GM23338 (cell line): Measurements from ENCODE around the gene PPP5C. TPM values are rescaled to one million over a fixed set of nuclear protein-coding genes. Genes with fewer than 3 reads are reported as not detected.
A peak's percentile ranks its signal among the peaks of the same experiment; 100 is the strongest.

Experiments
- ATAC-seq: fragments of 200-7000 bp; cut with Tn5 transposase; 3 replicates; pipeline ENCODE4 v1.9.1; 2020
- DNase-seq: peaks from one replicate; pipeline ENCODE4 v3.0.0-alpha.2; 2015; ENCODE audit warnings: low spot score
- H2AFZ ChIP-seq: fragments of 200-600 bp; sonication (generic); 2 replicates; pipeline ENCODE4 v1.8.0; 2016; ENCODE audit warnings: antibody characterized with exemption, mild to moderate bottlenecking, moderate library complexity
- H3F3A ChIP-seq: fragments of 200-600 bp; sonication (generic); replicated peaks from 2 replicates; pipeline ENCODE4 v1.8.0; 2017; ENCODE audit warnings: antibody characterized with exemption, mixed run types, low read depth
- H3K27ac ChIP-seq: fragments of 200-600 bp; sonication (generic); 2 replicates; pipeline ENCODE4 v1.6.1; 2016; ENCODE audit warnings: low read depth
- H3K27me3 ChIP-seq: fragments of 200-600 bp; sonication (generic); 2 replicates; pipeline ENCODE4 v1.8.0; 2016; ENCODE audit warnings: mild to moderate bottlenecking, mixed run types, moderate library complexity; ENCODE audit not compliant: insufficient read depth
- H3K36me3 ChIP-seq: fragments of 200-600 bp; sonication (generic); 2 replicates; pipeline ENCODE4 v1.8.0; 2016; ENCODE audit warnings: mild to moderate bottlenecking; ENCODE audit not compliant: insufficient read depth
- H3K4me1 ChIP-seq: fragments of 200-600 bp; sonication (generic); 2 replicates; pipeline ENCODE4 v1.8.0; 2016; ENCODE audit warnings: mild to moderate bottlenecking, moderate library complexity; ENCODE audit not compliant: insufficient read depth
- H3K4me2 ChIP-seq: fragments of 200-600 bp; sonication (generic); 2 replicates; pipeline ENCODE4 v1.7.1; 2017; ENCODE audit warnings: mixed run types
- H3K4me3 ChIP-seq: fragments of 200-600 bp; sonication (generic); 2 replicates; pipeline ENCODE4 v1.6.1; 2016; ENCODE audit warnings: mixed run types
- H3K79me2 ChIP-seq: fragments of 200-600 bp; sonication (generic); replicated peaks from 2 replicates; pipeline ENCODE4 v1.8.0; 2017; ENCODE audit warnings: mild to moderate bottlenecking; ENCODE audit not compliant: insufficient read depth
- H3K9me2 ChIP-seq: fragments of 200-600 bp; sonication (generic); 2 replicates; pipeline ENCODE4 v1.8.0; 2017; ENCODE audit not compliant: insufficient read depth
- H4K20me1 ChIP-seq: fragments of 200-600 bp; sonication (generic); replicated peaks from 2 replicates; pipeline ENCODE4 v1.8.0; 2017; ENCODE audit warnings: mild to moderate bottlenecking; ENCODE audit not compliant: insufficient read depth
- H3K27ac Mint-ChIP-seq: 2 replicates; pipeline ENCODE4 v1.8.0; 2020; ENCODE audit warnings: inconsistent platforms, mild to moderate bottlenecking, moderate library complexity, mixed read lengths
- H3K27me3 Mint-ChIP-seq: 3 replicates; pipeline ENCODE4 v1.8.0; 2022; ENCODE audit warnings: low read depth, mild to moderate bottlenecking, moderate library complexity, mixed read lengths, inconsistent platforms; ENCODE audit not compliant: insufficient read depth, poor library complexity
- H3K36me3 Mint-ChIP-seq: 3 replicates; pipeline ENCODE4 v1.8.0; 2021; ENCODE audit warnings: low read depth, mild to moderate bottlenecking, inconsistent platforms, moderate library complexity, mixed read lengths
- H3K4me1 Mint-ChIP-seq: 3 replicates; pipeline ENCODE4 v1.8.0; 2020; ENCODE audit warnings: mild to moderate bottlenecking, inconsistent platforms, mixed read lengths
- H3K4me3 Mint-ChIP-seq: 3 replicates; pipeline ENCODE4 v1.8.0; 2021; ENCODE audit warnings: moderate library complexity, mild to moderate bottlenecking, inconsistent platforms, mixed read lengths
- H3K9me3 Mint-ChIP-seq: 3 replicates; pipeline ENCODE4 v1.8.0; 2020; ENCODE audit warnings: moderate library complexity, mild to moderate bottlenecking, inconsistent platforms, mixed read lengths
- CREB1 ChIP-seq: fragments of 250-450 bp; sonication (Bioruptor Pico); IDR thresholded peaks from 2 replicates; pipeline ENCODE4 v1.5.0; 2020; ENCODE audit warnings: low read depth, mild to moderate bottlenecking, moderate library complexity
- EZH2 ChIP-seq: fragments of 200-600 bp; sonication (generic); IDR thresholded peaks from one replicate; pipeline ENCODE4 v1.8.0; 2017; ENCODE audit warnings: antibody characterized with exemption, mild to moderate bottlenecking, low read depth; ENCODE audit not compliant: unreplicated experiment
- NANOG ChIP-seq: IDR thresholded peaks from 2 replicates; pipeline ENCODE4 v1.6.1; 2016; ENCODE audit warnings: antibody characterized with exemption, borderline replicate concordance
- STAT1 ChIP-seq: IDR thresholded peaks from one replicate; pipeline ENCODE4 v1.6.1; 2016; ENCODE audit warnings: antibody characterized with exemption; ENCODE audit not compliant: unreplicated experiment
- ZNF114 ChIP-seq: fragments of 250-450 bp; sonication (Bioruptor Pico); IDR thresholded peaks from 2 replicates; pipeline ENCODE4 v1.5.0; 2020; ENCODE audit warnings: mild to moderate bottlenecking, moderate library complexity
- ZNF331 ChIP-seq: fragments of 250-450 bp; sonication (Bioruptor Pico); IDR thresholded peaks from 2 replicates; pipeline ENCODE4 v1.5.0; 2020; ENCODE audit warnings: low read depth, mild to moderate bottlenecking, moderate library complexity
- polyA plus RNA-seq: library from polyadenylated mRNA; unstranded; fragments of >200 nt; fragmentation: Nextera tagmentation; extraction: Ambion mirVana; gene quantifications from 2 replicates; pipeline ENCODE4 v1.2.1, GENCODE V29; 2016
- total RNA-seq: library from RNA; depleted of rRNA; stranded (reverse); fragments of >200 nt; shearing (Covaris generic); gene quantifications from 2 replicates; pipeline ENCODE4 v1.2.3, GENCODE V29; 2014
- TF ChIP-seq, protein P1 (sequence below), 2 experiments: fragments of 200-600 bp in 1 of 2; sonication (generic) in 1 of 2; conservative IDR thresholded peaks; 2 replicates each; pipeline versions ENCODE4 v1.5.1 to v1.6.1; 2016 to 2017; ENCODE audit warnings: antibody characterized with exemption in 2 of 2, low read depth in 2 of 2, mild to moderate bottlenecking in 2 of 2, moderate library complexity in 1 of 2
- TF ChIP-seq, protein P2 (sequence below): IDR thresholded peaks from one replicate; pipeline ENCODE4 v1.6.1; 2018; ENCODE audit warnings: antibody characterized with exemption; ENCODE audit not compliant: unreplicated experiment
- TF ChIP-seq, protein P3 (sequence below): IDR thresholded peaks from 2 replicates; pipeline ENCODE4 v1.6.1; 2016; ENCODE audit warnings: antibody characterized with exemption

Gene PPP5C
- total and polyA plus RNA-seq, 2 experiments from 2014 or later: 51.6 to 123 TPM

DNA sequence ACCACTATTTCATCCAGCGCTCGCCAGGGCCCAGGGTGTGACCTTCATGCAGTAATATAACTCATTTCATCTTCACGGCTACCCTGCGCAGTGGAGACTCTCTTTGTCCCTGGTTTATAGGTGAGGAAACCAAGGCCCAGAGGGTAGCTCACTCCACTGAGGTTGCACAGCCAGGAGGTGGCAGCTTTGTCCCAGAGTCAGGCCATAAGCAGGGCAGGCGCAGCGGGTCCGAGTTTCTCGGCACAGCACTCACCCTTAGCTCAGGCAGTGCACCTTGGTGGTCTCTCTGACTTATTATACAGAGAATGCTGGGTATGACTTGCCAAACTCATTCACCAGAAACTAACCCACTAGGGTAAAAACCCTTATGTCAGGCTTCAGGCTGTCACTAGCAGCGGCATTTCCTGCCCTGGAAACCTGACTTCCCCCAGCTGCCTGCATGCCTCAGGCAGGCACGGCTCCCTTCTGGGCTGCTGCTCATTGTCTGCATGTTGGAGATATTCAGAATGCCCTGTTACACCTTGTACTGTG is 24.5 kb downstream of the PPP5C start:
- ATAC-seq (no peak), DNase-seq (peak; percentile 21)
- H3F3A ChIP-seq: peaks cover 11% of the 10 kb centered on the region
- peaks cover 5% of the 10 kb centered on the region for H4K20me1 ChIP-seq
- Mint-ChIP-seq H3K36me3 (peaks cover 22% of the 10 kb centered on the region), H3K27me3 (peaks cover 7% of the 10 kb centered on the region), H3K9me3 (no peaks in the 10 kb centered on the region), H3K4me3 (no peak overlapping the region; the same call in 2 of the 3 replicates), H3K27ac (peak overlapping the region; percentile 92), H3K4me1 (peaks cover 47% of the 10 kb centered on the region)
- peaks cover 27% of the 10 kb centered on the region for H3K4me1 ChIP-seq
- H3K79me2 ChIP-seq: peaks cover 67% of the 10 kb centered on the region
- TF ChIP-seq CREB1 (CRISPR knock-in tag) (no peak), ZNF331 (CRISPR knock-in tag) (no peak), ZNF114 (no peak), EZH2 (no peak), STAT1 (no peak)
- TF ChIP-seq, protein P1, sequence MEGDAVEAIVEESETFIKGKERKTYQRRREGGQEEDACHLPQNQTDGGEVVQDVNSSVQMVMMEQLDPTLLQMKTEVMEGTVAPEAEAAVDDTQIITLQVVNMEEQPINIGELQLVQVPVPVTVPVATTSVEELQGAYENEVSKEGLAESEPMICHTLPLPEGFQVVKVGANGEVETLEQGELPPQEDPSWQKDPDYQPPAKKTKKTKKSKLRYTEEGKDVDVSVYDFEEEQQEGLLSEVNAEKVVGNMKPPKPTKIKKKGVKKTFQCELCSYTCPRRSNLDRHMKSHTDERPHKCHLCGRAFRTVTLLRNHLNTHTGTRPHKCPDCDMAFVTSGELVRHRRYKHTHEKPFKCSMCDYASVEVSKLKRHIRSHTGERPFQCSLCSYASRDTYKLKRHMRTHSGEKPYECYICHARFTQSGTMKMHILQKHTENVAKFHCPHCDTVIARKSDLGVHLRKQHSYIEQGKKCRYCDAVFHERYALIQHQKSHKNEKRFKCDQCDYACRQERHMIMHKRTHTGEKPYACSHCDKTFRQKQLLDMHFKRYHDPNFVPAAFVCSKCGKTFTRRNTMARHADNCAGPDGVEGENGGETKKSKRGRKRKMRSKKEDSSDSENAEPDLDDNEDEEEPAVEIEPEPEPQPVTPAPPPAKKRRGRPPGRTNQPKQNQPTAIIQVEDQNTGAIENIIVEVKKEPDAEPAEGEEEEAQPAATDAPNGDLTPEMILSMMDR (conservative IDR thresholded peaks at IDR 0.05; ENCODE audit: low read depth in 2 of 2): peak in 1 of 2 experiments; percentile 55; a peak in 2 of 4 replicates
- TF ChIP-seq, protein P2, sequence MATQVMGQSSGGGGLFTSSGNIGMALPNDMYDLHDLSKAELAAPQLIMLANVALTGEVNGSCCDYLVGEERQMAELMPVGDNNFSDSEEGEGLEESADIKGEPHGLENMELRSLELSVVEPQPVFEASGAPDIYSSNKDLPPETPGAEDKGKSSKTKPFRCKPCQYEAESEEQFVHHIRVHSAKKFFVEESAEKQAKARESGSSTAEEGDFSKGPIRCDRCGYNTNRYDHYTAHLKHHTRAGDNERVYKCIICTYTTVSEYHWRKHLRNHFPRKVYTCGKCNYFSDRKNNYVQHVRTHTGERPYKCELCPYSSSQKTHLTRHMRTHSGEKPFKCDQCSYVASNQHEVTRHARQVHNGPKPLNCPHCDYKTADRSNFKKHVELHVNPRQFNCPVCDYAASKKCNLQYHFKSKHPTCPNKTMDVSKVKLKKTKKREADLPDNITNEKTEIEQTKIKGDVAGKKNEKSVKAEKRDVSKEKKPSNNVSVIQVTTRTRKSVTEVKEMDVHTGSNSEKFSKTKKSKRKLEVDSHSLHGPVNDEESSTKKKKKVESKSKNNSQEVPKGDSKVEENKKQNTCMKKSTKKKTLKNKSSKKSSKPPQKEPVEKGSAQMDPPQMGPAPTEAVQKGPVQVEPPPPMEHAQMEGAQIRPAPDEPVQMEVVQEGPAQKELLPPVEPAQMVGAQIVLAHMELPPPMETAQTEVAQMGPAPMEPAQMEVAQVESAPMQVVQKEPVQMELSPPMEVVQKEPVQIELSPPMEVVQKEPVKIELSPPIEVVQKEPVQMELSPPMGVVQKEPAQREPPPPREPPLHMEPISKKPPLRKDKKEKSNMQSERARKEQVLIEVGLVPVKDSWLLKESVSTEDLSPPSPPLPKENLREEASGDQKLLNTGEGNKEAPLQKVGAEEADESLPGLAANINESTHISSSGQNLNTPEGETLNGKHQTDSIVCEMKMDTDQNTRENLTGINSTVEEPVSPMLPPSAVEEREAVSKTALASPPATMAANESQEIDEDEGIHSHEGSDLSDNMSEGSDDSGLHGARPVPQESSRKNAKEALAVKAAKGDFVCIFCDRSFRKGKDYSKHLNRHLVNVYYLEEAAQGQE: no peak
- H3K4me3 ChIP-seq: no peak overlapping the region
- H2AFZ ChIP-seq: no peak overlapping the region
- H3K9me2 ChIP-seq: no peaks in the 10 kb centered on the region
- peaks cover 5% of the 10 kb centered on the region; the same call in 1 of the 2 replicates for H3K36me3 ChIP-seq
- H3K27ac ChIP-seq: peak overlapping the region; percentile 99
- no peaks in the 10 kb centered on the region for H3K27me3 ChIP-seq
- H3K4me2 ChIP-seq: no peak overlapping the region

DNA sequence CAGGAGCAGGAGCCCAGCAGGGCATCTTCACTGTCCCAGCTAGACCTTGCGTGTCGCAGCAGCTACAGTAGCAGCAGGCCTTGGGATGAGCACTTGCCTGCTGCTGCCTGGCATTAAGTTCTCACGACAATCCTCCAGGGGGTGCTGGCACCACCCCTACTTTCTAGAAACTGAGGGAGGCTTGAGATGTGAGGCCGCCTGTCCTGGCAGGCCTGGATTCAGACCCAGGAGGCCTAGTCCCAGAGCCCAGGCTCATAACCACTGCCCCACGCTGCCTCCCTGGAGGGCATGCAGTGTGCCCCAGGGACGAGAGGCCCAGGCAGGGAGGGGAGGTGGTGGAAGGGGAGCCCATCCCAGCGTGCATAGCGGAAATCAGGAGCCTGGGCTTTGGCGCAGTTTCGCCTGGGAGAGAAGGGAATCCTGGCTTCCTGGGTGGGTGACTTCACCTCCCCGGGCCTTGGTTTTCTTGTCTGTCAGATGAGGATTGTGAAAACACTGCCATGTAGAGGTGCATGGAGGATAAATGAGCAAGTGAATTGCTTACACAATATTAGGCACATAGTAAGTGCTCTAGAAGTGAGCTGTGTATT is 26.1 kb downstream of the PPP5C start:
- peak overlapping the region; percentile 67 for H3K4me2 ChIP-seq
- peaks cover 11% of the 10 kb centered on the region for H3F3A ChIP-seq
- no peaks in the 10 kb centered on the region for H3K27me3 ChIP-seq
- ATAC-seq (peak; percentile 59), DNase-seq (peak; percentile 74)
- TF ChIP-seq, protein P1 (conservative IDR thresholded peaks at IDR 0.05; ENCODE audit: low read depth in 2 of 2): peak; percentile 61 to 66
- no peak for TF ChIP-seq NANOG
- TF ChIP-seq, protein P3, sequence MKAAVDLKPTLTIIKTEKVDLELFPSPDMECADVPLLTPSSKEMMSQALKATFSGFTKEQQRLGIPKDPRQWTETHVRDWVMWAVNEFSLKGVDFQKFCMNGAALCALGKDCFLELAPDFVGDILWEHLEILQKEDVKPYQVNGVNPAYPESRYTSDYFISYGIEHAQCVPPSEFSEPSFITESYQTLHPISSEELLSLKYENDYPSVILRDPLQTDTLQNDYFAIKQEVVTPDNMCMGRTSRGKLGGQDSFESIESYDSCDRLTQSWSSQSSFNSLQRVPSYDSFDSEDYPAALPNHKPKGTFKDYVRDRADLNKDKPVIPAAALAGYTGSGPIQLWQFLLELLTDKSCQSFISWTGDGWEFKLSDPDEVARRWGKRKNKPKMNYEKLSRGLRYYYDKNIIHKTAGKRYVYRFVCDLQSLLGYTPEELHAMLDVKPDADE: no peak
- peak overlapping the region; percentile 98 for H3K27ac Mint-ChIP-seq
- H3K4me3 ChIP-seq: peak overlapping the region; percentile 40; the same call in 1 of the 2 replicates
- peak overlapping the region; percentile 50; the same call in 1 of the 3 replicates for H3K4me3 Mint-ChIP-seq
- H3K36me3 ChIP-seq: peaks cover 5% of the 10 kb centered on the region; the same call in 1 of the 2 replicates
- no peaks in the 10 kb centered on the region for H3K9me3 Mint-ChIP-seq
- peaks cover 64% of the 10 kb centered on the region for H3K79me2 ChIP-seq
- peaks cover 47% of the 10 kb centered on the region for H3K4me1 Mint-ChIP-seq
- no peaks in the 10 kb centered on the region for H3K9me2 ChIP-seq
- no peak overlapping the region for H2AFZ ChIP-seq
- peak overlapping the region; percentile 99 for H3K27ac ChIP-seq
- peaks cover 30% of the 10 kb centered on the region for H3K36me3 Mint-ChIP-seq
- peaks cover 5% of the 10 kb centered on the region for H4K20me1 ChIP-seq
- peaks cover 7% of the 10 kb centered on the region for H3K27me3 Mint-ChIP-seq
- H3K4me1 ChIP-seq: peaks cover 27% of the 10 kb centered on the region
